HEK293 (cell line): ENCODE measurements around the gene EVC2.

ENCODE experiments used
- CTCF ChIP-seq: fragments of 450-650 bp; formaldehyde crosslinking; IDR thresholded peaks from 2 replicates; pipeline ENCODE4 v1.5.1; 2016; ENCODE audit warnings: missing biosample characterization, missing genetic modification characterization
- GLIS1 ChIP-seq: fragments of 450-650 bp; formaldehyde crosslinking; IDR thresholded peaks from 2 replicates; pipeline ENCODE4 v1.5.1; 2016; ENCODE audit warnings: missing biosample characterization, missing genetic modification characterization
- SP2 ChIP-seq: fragments of 450-650 bp; formaldehyde crosslinking; IDR thresholded peaks from 2 replicates; pipeline ENCODE4 v1.5.1; 2016; ENCODE audit warnings: missing biosample characterization, missing genetic modification characterization
- ZBTB20 ChIP-seq: fragments of 450-650 bp; formaldehyde crosslinking; IDR thresholded peaks from 2 replicates; pipeline ENCODE4 v1.5.1; 2016; ENCODE audit warnings: missing biosample characterization, missing genetic modification characterization
- ZBTB8A ChIP-seq: fragments of 450-650 bp; formaldehyde crosslinking; IDR thresholded peaks from 2 replicates; pipeline ENCODE4 v1.5.1; 2016; ENCODE audit warnings: missing biosample characterization, missing genetic modification characterization
- ZNF514 ChIP-seq: fragments of 450-650 bp; formaldehyde crosslinking; IDR thresholded peaks from 2 replicates; pipeline ENCODE4 v1.5.1; 2016; ENCODE audit warnings: missing biosample characterization, missing genetic modification characterization
- ZNF792 ChIP-seq: fragments of 450-650 bp; formaldehyde crosslinking; IDR thresholded peaks from 2 replicates; pipeline ENCODE4 v1.5.1; 2016; ENCODE audit warnings: missing biosample characterization, missing genetic modification characterization
- ZNF830 ChIP-seq: fragments of 450-650 bp; IDR thresholded peaks from 2 replicates; pipeline ENCODE4 v1.5.0; 2018; ENCODE audit warnings: missing biosample characterization, missing genetic modification characterization, low read depth, mild to moderate bottlenecking, moderate library complexity
- TF ChIP-seq, protein P1 (sequence below): fragments of 450-650 bp; formaldehyde crosslinking; IDR thresholded peaks from 2 replicates; pipeline ENCODE4 v1.5.1; 2017; ENCODE audit warnings: missing biosample characterization, missing genetic modification characterization

DNA sequence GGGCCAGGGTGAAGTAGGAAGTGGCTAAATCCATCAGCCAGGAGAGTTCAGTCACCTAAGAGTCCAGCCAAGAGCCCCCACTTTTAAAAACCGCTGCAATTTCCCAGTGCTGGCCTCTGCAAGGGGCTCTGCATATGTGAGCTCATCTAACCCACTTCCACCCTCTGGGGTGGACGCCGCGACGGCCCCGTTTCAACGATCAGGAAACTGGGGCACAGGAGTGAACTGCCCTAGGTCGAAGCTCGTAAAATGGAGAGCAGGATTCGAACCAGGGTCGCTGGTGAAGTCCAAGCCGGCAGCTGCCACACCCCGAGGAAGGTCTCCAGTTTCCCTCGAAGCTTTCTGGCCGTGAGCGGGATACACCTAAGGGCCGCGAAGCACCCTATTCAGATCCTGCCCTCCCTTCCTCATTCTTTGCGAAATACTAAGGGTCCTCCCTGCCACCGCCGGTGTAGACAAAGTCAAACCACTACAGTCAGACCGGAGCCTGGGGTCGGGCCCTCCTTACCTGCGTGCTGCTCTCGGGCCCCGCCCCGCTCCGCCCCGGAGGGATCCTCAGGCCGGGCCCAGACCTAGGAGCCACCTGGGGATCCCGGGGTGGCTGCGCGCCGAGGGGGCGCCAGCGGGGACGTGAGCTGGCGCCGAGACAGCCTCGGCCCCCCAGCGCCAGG is 446 bp downstream of the EVC2 start:
- TF ChIP-seq CTCF (tag by site-specific recombination) = no peak
- TF ChIP-seq, protein P1, sequence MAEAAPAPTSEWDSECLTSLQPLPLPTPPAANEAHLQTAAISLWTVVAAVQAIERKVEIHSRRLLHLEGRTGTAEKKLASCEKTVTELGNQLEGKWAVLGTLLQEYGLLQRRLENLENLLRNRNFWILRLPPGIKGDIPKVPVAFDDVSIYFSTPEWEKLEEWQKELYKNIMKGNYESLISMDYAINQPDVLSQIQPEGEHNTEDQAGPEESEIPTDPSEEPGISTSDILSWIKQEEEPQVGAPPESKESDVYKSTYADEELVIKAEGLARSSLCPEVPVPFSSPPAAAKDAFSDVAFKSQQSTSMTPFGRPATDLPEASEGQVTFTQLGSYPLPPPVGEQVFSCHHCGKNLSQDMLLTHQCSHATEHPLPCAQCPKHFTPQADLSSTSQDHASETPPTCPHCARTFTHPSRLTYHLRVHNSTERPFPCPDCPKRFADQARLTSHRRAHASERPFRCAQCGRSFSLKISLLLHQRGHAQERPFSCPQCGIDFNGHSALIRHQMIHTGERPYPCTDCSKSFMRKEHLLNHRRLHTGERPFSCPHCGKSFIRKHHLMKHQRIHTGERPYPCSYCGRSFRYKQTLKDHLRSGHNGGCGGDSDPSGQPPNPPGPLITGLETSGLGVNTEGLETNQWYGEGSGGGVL = no peak
- TF ChIP-seq ZNF792 (tag by site-specific recombination) = no peak
- TF ChIP-seq GLIS1 (tag by site-specific recombination) = no peak
- no peak for TF ChIP-seq ZBTB8A (tag by site-specific recombination)
- TF ChIP-seq ZNF514 (tag by site-specific recombination) = no peak
- TF ChIP-seq ZBTB20 = no peak
- no peak for TF ChIP-seq ZNF830 (tag by site-specific recombination)
- TF ChIP-seq SP2 = no peak
